Raji (cell line): Measurements from ENCODE around the gene VAMP5.

ENCODE experiments used
- POLR2A ChIP-seq: IDR thresholded peaks from 2 replicates; pipeline ENCODE4 v1.6.1; 2011; ENCODE audit warnings: low read depth, low read length, control low read depth; ENCODE audit not compliant: insufficient read depth

VAMP5 gene

GRCh38 chr2:85547859-85548607, 36.2 kb upstream of the VAMP5 start:
- TF ChIP-seq POLR2A = no peak

- TF ChIP-seq POLR2A = no peak
Observed at GRCh38 chr2:85548608-85548900, 35.7 kb upstream of the VAMP5 start.

- no peak for TF ChIP-seq POLR2A
Observed at GRCh38 chr2:85549095-85549494, 35.1 kb upstream of the VAMP5 start.

GRCh38 chr2:85549826-85550225, 34.4 kb upstream of the VAMP5 start:
- no peak for TF ChIP-seq POLR2A

GRCh38 chr2:85550486-85550885, 33.7 kb upstream of the VAMP5 start:
- no peak for TF ChIP-seq POLR2A

GRCh38 chr2:85551698-85552678, 32.2 kb upstream of the VAMP5 start:
- no peak for TF ChIP-seq POLR2A

GRCh38 chr2:85553184-85553583, 31.0 kb upstream of the VAMP5 start:
- no peak for TF ChIP-seq POLR2A

GRCh38 chr2:85554980-85555612, 29.1 kb upstream of the VAMP5 start:
- no peak for TF ChIP-seq POLR2A

- TF ChIP-seq POLR2A = no peak
Observed at GRCh38 chr2:85557130-85557529, 27.1 kb upstream of the VAMP5 start.

- no peak for TF ChIP-seq POLR2A
Observed at GRCh38 chr2:85558160-85558559, 26.1 kb upstream of the VAMP5 start.

GRCh38 chr2:85560812-85561279, 23.4 kb upstream of the VAMP5 start:
- TF ChIP-seq POLR2A = no peak

- peak; percentile 97 for TF ChIP-seq POLR2A
Observed at GRCh38 chr2:85561280-85562212, 22.7 kb upstream of the VAMP5 start, which contains the start of gene GGCX. Gene GGCX (minus strand): TSS chr2:85561493. CDS start chr2:85561428, 65 bp downstream.

GRCh38 chr2:85564144-85564563, 20.1 kb upstream of the VAMP5 start:
- TF ChIP-seq POLR2A = peak; percentile 21; the same call in 1 of the 2 replicates

- TF ChIP-seq POLR2A = no peak
Observed at GRCh38 chr2:85566265-85566664, 18.0 kb upstream of the VAMP5 start.

GRCh38 chr2:85575739-85576138, 8.5 kb upstream of the VAMP5 start:
- TF ChIP-seq POLR2A = no peak

GRCh38 chr2:85577063-85577385, 7.2 kb upstream of the VAMP5 start:
- no peak for TF ChIP-seq POLR2A
